K562 (cell line): Measurements from ENCODE around the gene AP1M2. TPM values are rescaled to one million over a fixed set of nuclear protein-coding genes. Genes with fewer than 3 reads are reported as not detected.

Experiments
- ATAC-seq: fragments of 200-7000 bp; cut with Tn5 transposase; 3 replicates; pipeline ENCODE4 v1.9.1; 2020; ENCODE audit warnings: moderate library complexity
- BruUV-seq: library from RNA; stranded (reverse); fragments of 400-500 nt; replicated peaks from 2 replicates; lab custom pipeline; 2021; lab: Mats Ljungman, UMichigan
- CTCF ChIA-PET: fragments of 300-600 bp; formaldehyde crosslinking; extraction: SDS; loops from one replicate; lab custom pipeline; 2021; ENCODE audit warnings: low intra/inter-chr PET ratio; lab: Yijun Ruan, JAX
- POLR2A ChIA-PET: fragments of 300-600, 350-650 bp; sonication (Branson Sonifier 250); formaldehyde crosslinking; extraction: SDS; loops from one replicate; lab custom pipeline; 2021; ENCODE audit warnings: antibody characterized with exemption, inconsistent platforms; lab: Yijun Ruan, JAX
- DNase-seq, 4 experiments: peaks; one replicate each; pipeline versions ENCODE4 v3.0.0 to v3.0.0-alpha.2; 2011 to 2018; ENCODE audit warnings: low spot score in 3 of 4, mixed read lengths in 3 of 4; ENCODE audit errors: extremely low read depth in 1 of 4
- FAIRE-seq: peaks from 2 replicates; lab custom pipeline; 2011; peaks lifted over from hg19 to GRCh38; lab: Jason Lieb, UNC
- H2AFZ ChIP-seq: 2 replicates; pipeline ENCODE4 v1.6.0; 2011; ENCODE audit warnings: low read depth, low read length, control low read depth, inconsistent platforms
- H3K27ac ChIP-seq: fragments of 200-600 bp; 3 replicates; pipeline ENCODE4 v1.8.0; 2011; ENCODE audit warnings: low read depth, mild to moderate bottlenecking, control low read depth, inconsistent platforms, low read length, moderate library complexity, mixed read lengths; ENCODE audit errors: extremely low read depth
- H3K27me3 ChIP-seq, 2 experiments: fragments of 300-600 bp in 1 of 2; 2 replicates in 1 of 2; 3 replicates in 1 of 2; pipeline versions ENCODE4 v1.6.0 to v1.8.0; 2011; ENCODE audit warnings: inconsistent platforms in 2 of 2, low read length in 2 of 2, mild to moderate bottlenecking in 1 of 2, mixed read lengths in 1 of 2, moderate library complexity in 1 of 2; ENCODE audit not compliant: control insufficient read depth in 2 of 2, insufficient read depth in 2 of 2
- H3K36me3 ChIP-seq: fragments of 300-600 bp; 3 replicates; pipeline ENCODE4 v1.8.0; 2011; ENCODE audit warnings: mild to moderate bottlenecking, low read length, inconsistent platforms; ENCODE audit not compliant: control insufficient read depth, insufficient read depth
- H3K4me1 ChIP-seq, 2 experiments: fragments of 200-600 bp in 1 of 2; replicated peaks in 1 of 2; 2 replicates in 1 of 2; 3 replicates in 1 of 2; pipeline versions ENCODE4 v1.5.1 to v1.8.0; 2011; ENCODE audit warnings: inconsistent platforms in 2 of 2, low read length in 2 of 2, mild to moderate bottlenecking in 1 of 2, mixed read lengths in 1 of 2, moderate library complexity in 1 of 2; ENCODE audit not compliant: control insufficient read depth in 2 of 2, insufficient read depth in 2 of 2
- H3K4me2 ChIP-seq: 2 replicates; pipeline ENCODE4 v1.6.1; 2011; ENCODE audit warnings: low read length, control low read depth, inconsistent platforms, mixed read lengths; ENCODE audit not compliant: insufficient read depth
- H3K4me3 ChIP-seq: fragments of 200-600 bp; sonication (generic), shearing (Covaris generic); 2 replicates; pipeline ENCODE4 v1.5.1; 2016; ENCODE audit warnings: control low read depth, inconsistent platforms
- H3K79me2 ChIP-seq: fragments of 200-600 bp; 3 replicates; pipeline ENCODE4 v1.8.0; 2011; ENCODE audit warnings: low read length, inconsistent platforms; ENCODE audit not compliant: control insufficient read depth, insufficient read depth
- H3K9ac ChIP-seq, 2 experiments: 2 replicates each; pipeline versions ENCODE4 v1.6.0 to v1.6.1; 2011; ENCODE audit warnings: low read depth in 2 of 2, low read length in 2 of 2, control low read depth in 1 of 2, inconsistent platforms in 1 of 2, mild to moderate bottlenecking in 1 of 2, mixed read lengths in 1 of 2; ENCODE audit not compliant: insufficient read depth in 1 of 2
- H3K9me1 ChIP-seq: one replicate; pipeline ENCODE4 v1.6.0; 2011; ENCODE audit warnings: inconsistent platforms, mild to moderate bottlenecking, low read length, moderate library complexity; ENCODE audit not compliant: control insufficient read depth, insufficient read depth
- H3K9me3 ChIP-seq: replicated peaks from 2 replicates; pipeline ENCODE4 v1.5.1; 2011; ENCODE audit warnings: low read depth, low read length, inconsistent platforms; ENCODE audit not compliant: control insufficient read depth, insufficient read depth
- H4K20me1 ChIP-seq: replicated peaks from 2 replicates; pipeline ENCODE4 v1.6.1; 2011; ENCODE audit warnings: low read length, inconsistent platforms, mixed read lengths; ENCODE audit not compliant: control insufficient read depth, insufficient read depth
- CEBPB ChIP-seq: fragments of 450-650 bp; IDR thresholded peaks from 2 replicates; pipeline ENCODE4 v1.6.1; 2016; ENCODE audit warnings: missing genetic modification characterization, missing compliant biosample characterization
- MAZ ChIP-seq, 2 experiments: fragments of 450-650 bp in 1 of 2; sonication (generic) in 1 of 2; formaldehyde crosslinking; IDR thresholded peaks in 1 of 2; conservative IDR thresholded peaks in 1 of 2; 2 replicates each; pipeline versions ENCODE4 v1.4.0 to v1.5.0; 2020; ENCODE audit warnings: mild to moderate bottlenecking in 1 of 2, missing genetic modification reagents in 1 of 2
- PTBP1 ChIP-seq: fragments of 200-400 bp; formaldehyde crosslinking; IDR thresholded peaks from 2 replicates; pipeline ENCODE4 v1.6.1; 2017; ENCODE audit warnings: low read depth, low read length
- SAP30 ChIP-seq: fragments of 200-600 bp; sonication (generic); IDR thresholded peaks from 2 replicates; pipeline ENCODE4 v1.6.1; 2012; ENCODE audit warnings: borderline replicate concordance, low read depth, mild to moderate bottlenecking, moderate library complexity, low read length, control low read depth, inconsistent platforms; ENCODE audit not compliant: insufficient read depth, poor library complexity, severe bottlenecking
- ZBTB40 ChIP-seq, 2 experiments: fragments of 450-650 bp in 1 of 2; sonication (generic) in 1 of 2; formaldehyde crosslinking in 1 of 2; IDR thresholded peaks; 2 replicates each; pipeline versions ENCODE4 v1.7.1 to v1.9.0; 2016 to 2022; ENCODE audit warnings: inconsistent platforms in 1 of 2, mild to moderate bottlenecking in 1 of 2, missing genetic modification reagents in 1 of 2
- WGBS: fragments of 100-300 bp; shearing (Covaris generic); methylation state at CpG from one replicate; pipeline ENCODE4 v1.1.6; 2016; ENCODE audit warnings: low coverage, mixed read lengths; ENCODE audit not compliant: insufficient coverage; ENCODE audit errors: missing lambda C conversion rate; 5-methylcytosine and 5-hydroxymethylcytosine counted together
- in situ Hi-C: fragments of 300-500 bp; cut with MboI; formaldehyde crosslinking; loops from 4 replicates; pipeline ENCODE4 v1.15.0; 2018; ENCODE audit warnings: inconsistent platforms, mixed read lengths
- intact Hi-C: fragments of 100-400 bp; cut with micrococcal nuclease; formaldehyde crosslinking; loops from 2 replicates; pipeline ENCODE4 v1.14.2; 2022
- polyA plus RNA-seq, 8 experiments: library from polyadenylated mRNA; depleted of rRNA in 4 of 8; stranded (reverse) in 5 of 8; unstranded in 3 of 8; fragments of >200 nt; fragmentation: Nextera tagmentation in 2 of 8; fragmentation: Illumina TruSeq in 1 of 8; extraction: Ambion mirVana in 2 of 8; extraction: Trizol in 1 of 8; gene quantifications; 2 replicates each; pipeline versions ENCODE4 v1.2.1 to v1.2.3, GENCODE V29; 2011 to 2014; ENCODE audit warnings: inconsistent platforms in 1 of 8, missing spikeins in 1 of 8
- total RNA-seq, 7 experiments: library from RNA; depleted of rRNA in 6 of 7; stranded (reverse); fragments of >200 nt in 6 of 7; fragmentation: Illumina TruSeq in 2 of 7; extraction: Trizol in 2 of 7; gene quantifications; 2 replicates each; pipeline versions ENCODE4 v1.2.1 to v1.2.3, GENCODE V29; 2011 to 2021; ENCODE audit warnings: low replicate concordance in 1 of 7

The AP1M2 gene
- total and polyA plus RNA-seq, 9 of the 15 experiments (the other 6 are each of a cell fraction or from before 2014, with no cell fraction given) = 0.33 to 1.4 (median 0.89) TPM; not detected in 1

GRCh38 chr19:10600149-10600548 lies 13.0 kb upstream of the AP1M2 start (continued):
- no peak for TF ChIP-seq SAP30
- no peak for TF ChIP-seq PTBP1
- TF ChIP-seq MAZ (CRISPR knock-in tag; conservative IDR thresholded peaks at IDR 0.05 in 1 of 2, IDR thresholded peaks at IDR 0.05 in 1 of 2) = no peak

GRCh38 chr19:10593820-10594637 lies 6.9 kb upstream of the AP1M2 start:
- BruUV-seq = no TSS peak
- FAIRE-seq = no peak
- ATAC-seq = no peak
- ChIA-PET POLR2A (interaction anchor here (0.6 kb wide), 1 partner anchor 302 kb away, joined by 3 read pairs; no protein-coding TSS in a partner anchor), CTCF (no interaction called here)
- 16% methylated on average over 9 of the region's 9 CpGs for WGBS
- no peaks in the 10 kb centered on the region for H3K9me3 ChIP-seq
- no peak overlapping the region for H3K27ac ChIP-seq
- peak overlapping the region in 1 of 2 experiments; percentile 36; a peak in 1 of 4 replicates for H3K9ac ChIP-seq
- H3K9me1 ChIP-seq = no peaks in the 10 kb centered on the region
- H4K20me1 ChIP-seq = no peaks in the 10 kb centered on the region
- H2AFZ ChIP-seq = no peak overlapping the region
- intact Hi-C loops (no loop called here), in situ Hi-C loops (no loop called here)
- H3K36me3 ChIP-seq = no peaks in the 10 kb centered on the region
- no peak overlapping the region for H3K4me2 ChIP-seq
- H3K27me3 ChIP-seq = peaks cover 5 to 8% of the 10 kb centered on the region in 2 experiments; a peak in 4 of 5 replicates
- TF ChIP-seq CEBPB (peak; percentile 35; the same call in 1 of the 2 replicates), ZBTB40 (IDR thresholded peaks at IDR 0.05) (no peak), ZBTB40 (CRISPR knock-in tag; IDR thresholded peaks at IDR 0.05) (no peak)
- H3K4me3 ChIP-seq = no peak overlapping the region
- H3K79me2 ChIP-seq = no peaks in the 10 kb centered on the region
- H3K4me1 ChIP-seq = peaks cover 0 to 3% of the 10 kb centered on the region in 2 experiments; a peak in 1 of 5 replicates
- peak in 1 of 4 experiments; percentile 8 for DNase-seq
